Stimulated activated CD4-positive, alpha-beta T cell treated with anti-CD3 and anti-CD28 coated beads, Interleukin-15, amount 100 ng/mL, for 24 hours (primary cell): ENCODE measurements around the gene HYDIN.
"Not testable (repeated sequence)": the region's sequence is repeated elsewhere in the genome, so short reads cannot be mapped to it uniquely, and the experiment has no call there.

ENCODE experiments used
- DNase-seq: peaks from one replicate; pipeline ENCODE4 v3.0.0-alpha.2; 2020

The HYDIN gene

DNA sequence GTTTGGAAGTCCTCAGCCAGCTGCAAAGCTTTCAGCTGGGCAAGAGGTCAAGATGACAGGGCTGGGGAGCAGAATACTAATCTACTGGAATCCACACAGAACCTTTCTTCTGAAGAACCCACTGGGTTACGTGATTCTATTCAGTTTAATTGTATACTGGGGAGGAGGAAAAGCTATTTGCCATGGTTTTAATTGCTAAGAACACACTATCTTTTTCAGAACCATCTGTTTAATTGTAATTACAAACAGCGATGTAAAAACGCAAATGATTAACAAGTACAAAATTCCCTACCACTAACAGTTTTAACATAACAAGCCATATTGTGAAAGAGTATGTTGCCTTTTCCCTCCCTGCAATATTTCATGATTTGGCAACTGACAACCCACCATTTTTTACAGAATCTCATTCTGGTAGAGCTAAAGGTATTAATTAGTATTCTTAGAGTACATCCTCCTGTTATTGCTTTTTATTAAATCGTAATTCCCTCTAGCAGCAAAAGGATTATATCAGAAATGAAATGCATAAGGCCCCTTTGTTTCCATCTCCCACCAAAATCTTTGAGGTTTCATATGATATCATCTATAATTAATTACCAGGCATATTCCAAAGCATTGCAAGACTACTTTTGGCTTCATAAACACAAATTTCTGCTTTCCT is 12.1 kb downstream of the HYDIN start:
- no peak for DNase-seq

DNA sequence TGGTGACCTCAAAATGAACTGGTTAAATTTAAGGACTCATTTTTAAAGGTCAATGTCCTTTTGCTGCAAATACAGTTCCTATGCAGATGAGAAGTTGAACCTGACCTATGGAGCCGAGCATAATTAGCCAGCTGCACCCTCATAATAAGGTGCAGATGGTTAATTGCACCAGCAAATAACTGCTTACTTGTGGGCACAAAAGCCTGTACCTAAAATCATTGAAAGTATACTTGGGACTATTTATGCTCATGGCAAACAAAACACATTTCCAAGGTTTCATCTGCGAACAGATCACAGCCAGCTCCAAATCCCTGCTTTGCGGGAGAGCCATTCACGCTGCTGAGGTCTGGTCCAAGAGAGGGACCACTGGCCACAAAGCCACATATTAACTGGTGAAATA is 13.0 kb downstream of the HYDIN start:
- no peak for DNase-seq

DNA sequence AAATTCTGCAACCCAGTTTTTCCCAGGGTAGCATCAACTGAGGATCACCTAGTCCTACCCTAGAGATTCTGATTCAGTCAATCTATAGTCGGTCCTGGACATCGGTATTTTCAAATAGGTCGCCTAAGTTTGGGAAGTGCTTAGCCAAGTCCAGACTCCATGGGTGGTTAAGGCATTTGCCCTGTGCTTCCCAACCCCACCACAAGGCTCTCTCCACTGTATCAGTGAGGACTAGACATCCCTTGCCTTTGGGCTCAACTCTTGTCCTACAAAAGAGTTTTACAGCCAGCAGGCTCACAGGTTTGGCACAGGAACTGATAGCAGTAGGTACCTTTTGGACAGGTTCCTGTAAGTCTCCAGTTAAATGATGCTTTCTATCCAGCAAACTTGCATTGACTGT is 13.8 kb downstream of the HYDIN start:
- no peak for DNase-seq

DNA sequence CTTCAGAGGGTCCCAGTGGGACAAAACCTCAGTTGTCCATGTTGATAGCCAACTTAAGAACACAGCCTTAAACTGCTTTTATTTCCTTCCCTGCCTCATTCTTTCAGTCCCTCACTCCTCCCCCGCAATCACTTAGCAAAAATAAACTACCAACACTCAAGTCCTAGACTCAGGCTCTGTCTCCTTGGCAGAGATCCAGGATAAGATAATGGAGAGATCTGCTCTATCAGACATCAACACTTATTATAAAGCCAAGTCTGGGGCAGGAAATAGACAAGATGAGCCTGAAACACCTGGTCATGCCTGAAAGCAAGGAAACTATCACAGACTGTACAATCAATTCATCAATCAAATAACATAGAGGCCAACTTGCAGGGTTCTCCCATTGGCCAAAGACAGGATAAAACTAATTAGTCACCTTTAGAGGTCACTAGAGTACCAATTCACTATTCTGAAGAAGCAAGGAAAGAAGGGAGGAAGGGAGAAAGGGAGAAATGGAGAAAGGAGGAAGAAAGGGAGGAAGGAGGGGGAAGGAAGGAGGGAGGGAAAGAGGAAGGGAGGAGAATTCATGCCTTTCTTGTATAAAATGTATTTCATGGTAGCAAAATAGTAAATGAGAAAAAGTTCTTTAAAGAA is 15.7 kb downstream of the HYDIN start:
- no peak for DNase-seq

DNA sequence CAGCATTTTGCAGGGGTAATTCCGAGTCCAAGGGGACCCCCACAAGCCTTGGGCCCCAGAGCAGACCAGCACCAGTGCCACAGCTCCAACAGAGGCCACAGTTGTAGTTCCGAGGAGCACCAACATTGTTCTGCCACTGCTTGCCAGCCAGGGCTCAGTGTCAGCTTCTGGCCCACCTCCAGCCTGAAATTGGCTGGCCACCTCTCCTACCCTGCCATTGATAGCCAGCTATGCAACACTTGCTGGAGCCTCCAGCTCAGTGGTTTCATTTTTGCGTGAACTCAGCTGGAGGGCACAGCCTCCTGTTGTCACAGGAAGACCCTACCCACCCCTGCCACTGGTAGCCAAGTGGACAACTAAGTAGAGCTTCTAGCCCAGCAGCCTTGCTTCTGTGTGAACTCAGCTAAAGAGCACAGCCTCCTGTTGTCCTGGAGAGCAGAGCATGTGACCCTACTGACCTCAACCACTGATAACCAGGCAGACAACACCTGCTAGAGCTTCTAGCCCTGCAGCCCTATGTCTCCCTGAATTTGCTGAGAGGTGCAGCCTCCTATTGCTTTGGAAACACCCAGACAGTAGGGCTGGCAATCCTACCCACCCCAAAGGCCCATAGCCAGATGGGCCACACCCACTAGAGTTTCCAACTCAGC is 24.9 kb downstream of the HYDIN start:
- no peak for DNase-seq

DNA sequence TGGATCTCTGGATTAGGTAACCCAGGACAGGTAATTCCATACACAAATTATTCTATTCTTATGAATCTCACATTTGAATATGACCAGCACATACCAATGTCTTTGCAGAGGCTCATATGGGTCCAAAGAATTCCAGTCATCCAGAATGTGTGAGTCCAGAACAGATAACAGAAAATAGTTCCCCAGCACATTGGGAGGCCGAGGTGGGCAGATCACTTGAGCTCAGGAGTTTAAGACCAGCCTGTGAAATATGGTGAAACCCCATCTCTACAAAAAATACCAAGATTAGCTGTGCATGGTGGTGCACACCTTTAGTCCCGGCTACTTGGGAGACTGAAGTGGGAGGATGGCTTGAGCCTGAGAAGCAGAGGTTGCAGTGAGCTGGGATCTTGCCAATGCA is 26.9 kb downstream of the HYDIN start:
- no peak for DNase-seq

DNA sequence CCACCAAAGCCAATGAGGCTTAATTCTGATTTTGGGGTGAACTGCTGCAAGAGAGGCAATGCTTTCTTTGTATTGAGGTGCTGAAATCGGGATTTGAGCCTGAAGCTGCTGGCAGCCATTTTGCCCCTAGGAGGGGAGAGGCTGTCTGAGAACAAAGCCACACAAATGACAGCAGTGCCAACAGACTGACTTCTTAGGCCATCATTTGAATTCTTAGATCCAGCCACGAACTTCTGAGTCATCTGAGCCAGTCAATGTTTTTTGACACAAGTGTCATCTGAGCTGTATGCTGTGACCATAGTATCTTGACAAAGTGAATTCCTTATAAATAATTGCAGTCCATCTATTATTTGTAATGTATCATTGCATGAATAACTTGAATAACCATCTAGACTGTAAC is 29.0 kb downstream of the HYDIN start:
- DNase-seq: no peak

DNA sequence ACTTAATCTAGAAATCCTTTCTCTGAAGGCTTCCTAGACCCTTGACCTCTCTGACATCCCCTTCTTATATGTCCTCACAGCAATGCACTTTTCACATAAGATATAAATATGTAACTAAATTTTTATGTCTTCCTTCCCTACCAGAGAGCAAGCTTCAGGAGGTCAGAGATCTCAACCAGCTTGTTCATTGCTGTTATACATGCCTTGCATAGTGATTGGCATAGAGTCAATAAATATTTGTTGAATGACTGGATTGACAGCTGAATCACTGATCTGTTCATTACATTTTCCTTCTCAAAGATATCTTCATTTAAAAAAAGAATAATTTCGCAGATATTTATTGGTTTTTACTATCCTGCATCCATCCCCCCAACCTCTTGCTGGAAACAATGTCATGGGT is 29.5 kb downstream of the HYDIN start:
- DNase-seq: no peak

DNA sequence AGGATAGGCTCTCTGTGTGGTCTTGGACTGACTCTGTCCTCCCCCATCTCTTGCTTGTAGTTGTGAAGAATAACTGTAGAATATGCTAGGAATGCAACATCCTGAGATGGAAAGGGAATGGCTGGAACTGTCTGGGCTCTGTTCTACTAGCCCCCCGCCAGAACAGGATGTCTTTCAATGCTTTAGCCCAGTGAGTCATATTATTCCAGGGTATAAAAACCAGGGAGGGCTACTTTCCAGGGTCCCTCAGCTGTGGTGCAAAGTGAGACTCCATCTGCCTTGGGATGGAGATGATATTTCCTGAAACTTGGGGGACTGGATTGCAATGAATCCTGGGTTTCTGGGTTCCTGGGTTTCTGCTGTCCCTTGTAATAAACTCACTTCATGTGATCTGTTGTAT is 32.1 kb downstream of the HYDIN start:
- no peak for DNase-seq

DNA sequence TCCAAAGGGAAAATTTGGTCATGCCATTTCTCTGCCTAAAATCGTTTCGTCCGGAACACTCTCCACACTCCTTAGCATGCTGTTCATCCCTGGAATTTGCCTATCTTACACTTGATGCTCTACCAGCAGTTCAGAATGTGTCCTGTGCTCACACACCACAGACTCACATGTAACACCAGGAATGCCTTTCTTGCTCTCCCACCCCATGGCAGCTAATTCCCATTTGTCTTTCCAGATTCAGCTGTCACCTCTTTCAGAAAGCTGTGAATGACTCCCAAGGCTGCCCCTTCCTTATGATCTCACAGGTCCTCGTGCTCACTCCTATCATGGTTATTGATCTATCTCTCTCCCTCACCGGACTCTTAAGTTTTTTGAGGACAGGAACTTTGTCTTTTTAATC is 38.1 kb downstream of the HYDIN start:
- no peak for DNase-seq

DNA sequence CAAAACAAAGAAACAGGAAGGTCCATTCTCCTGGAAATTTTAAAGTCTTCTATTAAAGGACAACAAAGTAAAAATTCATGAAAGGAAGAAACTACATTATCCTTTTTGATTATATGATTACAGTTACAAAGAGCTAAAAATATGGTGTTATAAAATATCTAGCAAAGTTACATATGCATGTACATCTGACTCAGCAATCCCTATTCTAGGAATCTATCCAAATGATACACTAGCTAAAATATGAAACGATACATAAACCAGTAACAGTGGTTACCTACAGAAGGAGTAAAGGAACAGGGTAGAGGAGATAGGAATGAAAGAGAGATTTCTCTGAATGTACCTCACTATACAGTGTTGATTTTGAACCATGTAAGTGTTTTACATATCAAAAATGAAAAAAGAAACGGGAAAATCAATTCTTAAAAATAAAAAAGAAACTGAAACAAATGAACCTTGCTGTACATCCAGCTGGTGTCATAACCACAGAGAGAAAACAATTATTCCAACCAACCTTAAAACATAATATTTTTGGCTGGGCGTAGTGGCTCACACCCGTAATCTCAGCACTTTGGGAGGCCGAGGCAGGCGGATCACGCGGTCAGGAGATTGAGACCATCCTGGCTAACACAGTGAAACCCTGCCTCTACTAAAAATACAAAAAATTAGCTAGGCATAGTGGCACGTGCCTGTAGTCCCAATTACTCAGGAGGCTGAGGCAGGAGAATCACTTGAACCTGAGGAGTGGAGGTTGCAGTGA is 41.4 kb downstream of the HYDIN start:
- no peak for DNase-seq

DNA sequence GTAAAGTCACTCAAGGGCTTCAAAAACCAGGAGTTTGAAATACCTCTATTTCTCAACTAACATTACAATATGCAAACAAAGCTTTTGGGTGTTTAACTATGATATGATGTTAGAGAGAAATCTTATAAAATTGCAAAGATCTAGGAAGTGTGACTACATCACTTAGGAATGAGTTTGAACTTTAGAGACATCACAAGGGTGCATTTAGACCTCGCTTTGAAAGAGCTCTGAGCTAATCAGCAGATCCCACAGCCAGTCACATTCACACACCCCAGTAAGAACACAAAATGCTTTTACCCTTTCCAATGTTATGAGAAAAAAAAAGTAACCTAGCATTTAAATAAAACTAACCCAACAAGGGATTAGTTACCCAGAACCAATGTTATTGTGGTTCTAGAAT is 45.2 kb downstream of the HYDIN start:
- no peak for DNase-seq

DNA sequence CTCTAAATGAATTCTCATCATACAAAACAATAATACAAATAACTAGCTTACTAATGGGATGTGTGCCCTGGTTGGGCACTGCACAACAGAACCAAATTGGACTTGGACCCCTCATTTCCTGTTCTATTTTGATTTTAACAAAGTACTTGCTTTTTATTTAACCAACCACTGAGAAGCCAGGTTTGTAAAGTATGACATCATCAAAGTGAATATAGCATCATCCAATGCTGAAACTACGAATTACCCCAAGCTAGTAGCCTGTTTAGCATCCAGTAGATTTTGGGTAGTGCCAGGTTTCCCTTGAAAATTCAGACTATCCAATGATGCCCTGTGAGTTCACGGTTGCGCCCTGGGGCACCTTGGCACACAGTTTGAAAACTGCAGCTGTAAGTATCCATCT is 51.0 kb downstream of the HYDIN start:
- no peak for DNase-seq

DNA sequence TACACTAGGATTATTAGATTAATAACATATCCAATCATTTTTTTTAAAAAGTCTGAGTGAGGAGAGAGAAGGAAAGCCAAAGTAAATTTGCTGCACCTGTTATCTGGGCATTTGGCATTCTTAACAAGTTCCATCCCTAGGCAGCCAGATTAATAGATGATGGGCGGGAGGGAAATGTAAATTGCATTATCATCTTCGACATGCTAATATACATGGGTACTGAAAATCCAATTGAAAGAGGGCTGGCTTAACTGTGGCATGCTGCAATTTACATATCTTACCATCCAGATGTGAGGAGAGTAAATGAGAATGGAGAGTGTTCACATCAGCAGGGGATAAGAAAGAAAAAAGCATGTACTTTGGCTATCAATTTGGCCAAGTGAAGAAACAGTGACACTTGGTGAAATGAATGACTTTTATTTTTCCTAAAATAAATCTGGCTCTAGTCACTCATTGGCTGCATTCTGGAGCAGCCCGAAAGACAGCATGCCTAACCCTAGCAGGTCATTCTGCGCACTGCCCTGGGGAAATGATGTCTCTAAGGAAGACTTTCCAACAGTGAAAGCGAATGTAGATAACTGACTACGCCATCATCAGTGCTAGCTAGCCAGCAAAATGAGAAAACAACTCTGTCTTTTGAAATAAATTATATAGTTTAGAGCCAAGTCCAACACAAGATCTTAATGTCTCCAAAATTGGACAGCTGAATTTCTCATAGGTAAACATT is 57.9 kb downstream of the HYDIN start:
- DNase-seq: no peak

DNA sequence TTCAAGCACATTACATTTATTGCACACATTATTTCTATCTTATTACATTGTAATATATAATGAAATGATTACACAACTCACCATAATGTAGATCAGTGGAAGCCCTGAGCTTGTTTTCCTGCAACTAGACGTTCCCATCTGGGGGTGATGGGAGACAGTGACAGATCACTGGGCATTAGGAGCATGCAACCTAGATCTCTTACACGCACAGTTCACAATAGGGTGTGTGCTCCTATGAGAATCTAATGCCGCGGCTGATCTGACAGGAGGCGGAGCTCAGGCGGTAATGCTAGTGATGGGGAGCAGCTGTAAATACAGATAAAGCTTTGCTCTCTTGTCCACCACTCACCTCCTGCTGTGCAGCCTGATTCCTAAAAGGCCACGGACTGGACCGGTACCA is 69.5 kb downstream of the HYDIN start:
- not testable (repeated sequence) for DNase-seq

DNA sequence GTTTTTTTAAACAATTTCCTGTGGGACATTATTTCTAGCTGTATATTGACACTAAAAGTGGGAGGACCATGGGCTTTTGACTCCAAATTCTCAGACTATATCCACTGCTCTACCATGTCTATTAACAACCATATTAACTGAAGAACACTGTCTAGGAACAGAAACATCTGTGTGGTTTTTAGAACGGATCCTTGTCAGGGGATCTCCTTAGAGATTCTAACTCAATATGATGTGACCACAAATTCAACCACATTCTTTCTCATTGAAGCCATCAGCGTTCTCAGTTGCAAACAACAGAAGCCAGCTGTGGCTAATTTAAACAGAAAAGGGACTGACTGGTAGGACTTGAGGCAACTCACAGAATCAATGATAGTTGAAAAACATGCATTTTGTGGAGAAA is 73.2 kb downstream of the HYDIN start:
- DNase-seq: not testable (repeated sequence)

DNA sequence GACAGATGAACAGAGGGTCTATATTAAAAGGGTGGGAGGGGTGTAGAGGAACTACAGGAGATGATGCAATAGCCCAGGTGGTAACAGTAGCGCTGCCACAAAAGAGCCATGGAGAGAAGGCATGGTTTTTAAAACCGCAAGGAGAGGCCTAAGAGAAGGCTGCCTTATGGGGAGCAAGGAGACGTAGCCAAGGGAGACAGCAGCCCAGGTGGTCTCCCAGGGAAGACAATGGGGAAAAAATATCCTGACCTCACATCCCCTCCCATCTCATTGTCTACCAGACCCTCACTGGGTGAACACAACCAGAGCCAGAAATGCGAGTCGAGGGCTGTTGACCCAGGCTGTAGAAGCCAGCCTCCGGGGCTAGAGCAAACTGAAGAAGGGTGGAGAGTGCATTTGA is 77.2 kb downstream of the HYDIN start:
- not testable (repeated sequence) for DNase-seq

DNA sequence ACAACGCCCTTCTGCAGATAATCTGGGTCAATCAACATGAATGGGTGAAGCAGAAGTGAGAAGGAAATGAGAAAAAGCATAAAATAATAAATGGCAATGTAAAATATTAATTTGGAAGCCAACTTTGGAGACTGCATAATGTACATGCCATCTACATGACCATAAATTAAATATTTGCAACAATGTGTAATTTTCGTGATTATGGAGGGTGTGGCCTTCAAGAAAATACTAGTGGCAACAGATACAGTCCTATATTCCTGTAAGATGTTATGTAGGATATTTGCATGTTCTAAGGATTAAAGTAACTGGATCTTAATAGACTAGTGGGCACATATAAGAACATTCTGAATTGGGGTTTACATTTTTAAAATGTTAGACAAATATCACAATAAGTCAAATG is 78.9 kb downstream of the HYDIN start:
- DNase-seq: not testable (repeated sequence)

DNA sequence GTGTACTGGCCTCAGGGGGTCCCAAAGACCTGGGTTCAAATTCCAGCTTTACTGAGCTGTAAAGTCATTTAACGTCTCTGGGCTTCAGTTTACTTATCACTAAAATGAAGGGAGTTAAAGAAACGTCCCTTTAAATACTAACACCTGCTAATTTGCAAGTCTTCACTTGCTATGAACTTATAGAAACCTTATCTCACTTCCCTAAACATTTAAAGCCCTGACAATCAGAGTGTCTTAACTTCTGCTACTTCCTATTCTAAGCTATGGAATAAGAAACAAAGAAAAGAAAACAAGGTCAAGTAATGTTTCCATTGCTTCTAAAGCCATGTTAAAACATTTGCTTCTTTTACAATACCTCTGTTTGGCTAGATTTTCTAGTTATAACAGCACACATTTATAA is 87.3 kb downstream of the HYDIN start:
- not testable (repeated sequence) for DNase-seq

DNA sequence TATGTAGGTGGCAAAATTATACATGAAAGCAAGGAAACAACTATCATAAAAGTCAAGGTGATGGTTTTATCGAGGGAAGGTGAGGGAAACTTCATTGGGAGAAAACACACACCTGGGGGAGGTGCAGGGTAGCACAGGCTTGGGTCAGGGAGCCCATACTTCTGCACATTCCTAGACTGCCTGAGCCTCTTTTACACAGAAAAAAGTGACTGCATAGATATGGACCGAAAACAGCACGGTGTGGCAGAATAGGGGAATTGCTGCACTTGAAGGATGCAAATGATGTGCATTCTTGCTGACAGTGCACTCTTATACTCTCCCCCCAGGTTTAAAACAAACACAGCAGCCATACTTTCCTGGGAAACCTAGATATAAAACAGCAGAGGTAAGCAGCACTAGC is 120.0 kb downstream of the HYDIN start:
- DNase-seq: not testable (repeated sequence)

DNA sequence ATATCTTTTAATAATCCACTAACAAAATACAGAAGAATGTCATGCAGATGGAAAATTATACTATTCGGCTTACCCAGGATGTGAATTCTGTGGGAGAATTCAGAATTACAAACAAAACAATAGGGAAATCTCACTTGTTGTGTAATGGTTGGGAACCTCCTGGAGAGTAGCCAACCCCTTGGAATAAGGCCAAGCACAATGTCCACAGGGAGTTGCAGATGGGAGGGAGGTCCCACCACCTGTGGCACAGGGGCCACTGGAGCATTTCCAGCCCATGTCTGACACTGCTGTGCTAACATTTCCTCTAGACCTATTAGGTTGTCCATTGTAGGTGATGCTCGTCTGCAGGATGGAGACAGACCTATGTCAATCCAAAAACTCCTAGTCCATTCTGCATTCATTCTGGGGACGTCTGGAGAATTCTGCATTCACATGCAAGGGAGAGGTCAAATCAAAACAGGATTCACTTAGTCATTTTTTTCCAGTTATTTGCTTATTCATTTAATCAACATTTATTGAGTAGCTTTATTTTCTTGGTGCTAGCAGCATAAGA is 120.8 kb downstream of the HYDIN start:
- not testable (repeated sequence) for DNase-seq

DNA sequence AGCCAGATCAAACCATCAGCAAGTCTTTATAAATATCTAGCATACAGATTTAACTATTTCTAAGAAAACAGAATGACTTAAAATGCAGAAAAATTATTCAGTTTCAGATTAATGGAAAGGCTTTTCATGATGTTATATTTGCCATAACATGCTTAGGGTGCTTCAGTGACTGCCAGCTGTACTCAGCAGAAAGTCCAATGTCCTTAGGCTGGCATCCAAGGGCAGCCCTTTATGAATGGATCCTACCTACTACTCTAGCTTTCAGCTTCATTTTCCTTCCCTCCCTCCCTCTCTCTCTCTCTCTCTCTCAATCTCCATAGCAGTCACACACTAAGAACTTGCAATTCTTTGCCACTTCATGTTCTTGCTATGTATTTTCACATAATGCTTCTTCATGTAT is 124.6 kb downstream of the HYDIN start:
- not testable (repeated sequence) for DNase-seq

DNA sequence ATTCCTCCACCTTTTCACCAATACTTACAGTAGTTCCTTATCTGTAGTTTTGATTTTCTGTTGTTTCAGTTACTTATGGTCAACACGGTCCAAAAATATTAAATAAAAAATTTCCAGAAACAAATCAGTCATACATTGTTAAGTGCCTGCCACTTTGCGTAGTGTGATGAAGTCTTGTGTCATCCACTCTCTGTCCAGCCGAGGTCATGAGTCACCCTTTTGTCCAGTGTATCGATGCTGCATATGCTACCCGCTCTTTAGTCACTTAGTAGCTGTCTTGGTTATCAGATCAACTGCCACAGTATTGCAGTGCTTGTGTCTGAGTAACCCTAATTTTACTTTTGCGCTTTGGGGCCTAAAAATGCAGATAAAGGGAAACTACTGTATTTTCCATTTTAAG is 146.9 kb downstream of the HYDIN start:
- DNase-seq: not testable (repeated sequence)
